GM12878 (cell line): Measurements from ENCODE around the gene RAB2B. TPM values are rescaled to one million over a fixed set of nuclear protein-coding genes. Genes with fewer than 3 reads are reported as not detected.

ENCODE experiments used
- ATAC-seq: fragments of 200-7000 bp; cut with Tn5 transposase; 3 replicates; pipeline ENCODE4 v1.9.1; 2020; ENCODE audit warnings: mild to moderate bottlenecking, moderate library complexity
- BruUV-seq: library from RNA; stranded (reverse); fragments of 400-500 nt; replicated peaks from 2 replicates; lab custom pipeline; 2021; lab: Mats Ljungman, UMichigan
- CTCF ChIA-PET: fragments of 300-600 bp; sonication (Branson Sonifier 250); formaldehyde crosslinking; extraction: SDS; loops from one replicate; lab custom pipeline; 2021; ENCODE audit warnings: inconsistent platforms; lab: Yijun Ruan, JAX
- POLR2A ChIA-PET: fragments of 350-600 bp; formaldehyde crosslinking; extraction: SDS; loops from one replicate; lab custom pipeline; 2021; ENCODE audit warnings: inconsistent platforms; lab: Charles Lee
- RAD21 ChIA-PET: fragments of 300-600 bp; sonication (Branson Sonifier 250); formaldehyde crosslinking; loops from one replicate; lab custom pipeline; 2023; ENCODE audit warnings: antibody characterized with exemption; ENCODE audit not compliant: unreplicated experiment; lab: Charles Lee
- SMC1A ChIA-PET: fragments of 300-600 bp; sonication (Branson Sonifier 250); formaldehyde crosslinking; loops from one replicate; lab custom pipeline; 2023; ENCODE audit not compliant: unreplicated experiment, uncharacterized antibody; lab: Charles Lee
- DNase-seq: peaks from one replicate; pipeline ENCODE4 v3.0.0-alpha.2; 2011; ENCODE audit warnings: low read depth, low spot score
- FAIRE-seq: peaks from 3 replicates; lab custom pipeline; 2011; peaks lifted over from hg19 to GRCh38; lab: Jason Lieb, UNC
- H2AFZ ChIP-seq: 2 replicates; pipeline ENCODE4 v1.6.0; 2011; ENCODE audit warnings: low read depth, low read length, control low read depth; ENCODE audit not compliant: control insufficient read depth
- H3K27ac ChIP-seq: 2 replicates; pipeline ENCODE4 v1.5.1; 2011; ENCODE audit warnings: control low read depth; ENCODE audit not compliant: control insufficient read depth, insufficient read depth
- H3K27me3 ChIP-seq, 2 experiments: replicated peaks in 1 of 2; 2 replicates each; pipeline versions ENCODE4 v1.6.0 to v1.6.1; 2011; ENCODE audit warnings: low read length in 1 of 2; ENCODE audit not compliant: control insufficient read depth in 2 of 2, insufficient read depth in 2 of 2
- H3K36me3 ChIP-seq, 2 experiments: 2 replicates each; pipeline ENCODE4 v1.5.1; 2011; ENCODE audit warnings: low read length in 1 of 2; ENCODE audit not compliant: control insufficient read depth in 2 of 2, insufficient read depth in 2 of 2
- H3K4me1 ChIP-seq: 2 replicates; pipeline ENCODE4 v1.6.1; 2011; ENCODE audit warnings: mild to moderate bottlenecking, low read length, moderate library complexity, mixed read lengths; ENCODE audit not compliant: control insufficient read depth, insufficient read depth
- H3K4me2 ChIP-seq: 2 replicates; pipeline ENCODE4 v1.6.0; 2011; ENCODE audit warnings: control low read depth; ENCODE audit not compliant: control insufficient read depth, insufficient read depth
- H3K4me3 ChIP-seq: fragments of 200-600 bp; sonication (generic); 2 replicates; pipeline ENCODE4 v1.5.1; 2016
- H3K79me2 ChIP-seq: 2 replicates; pipeline ENCODE4 v1.6.0; 2011; ENCODE audit warnings: low read length; ENCODE audit not compliant: control insufficient read depth, insufficient read depth
- H3K9ac ChIP-seq: 2 replicates; pipeline ENCODE4 v1.8.0; 2011; ENCODE audit warnings: low read length, control low read depth, mixed read lengths; ENCODE audit not compliant: control insufficient read depth, insufficient read depth
- H3K9me3 ChIP-seq: replicated peaks from 3 replicates; pipeline ENCODE4 v1.5.1; 2011; ENCODE audit warnings: mild to moderate bottlenecking, low read length; ENCODE audit not compliant: control insufficient read depth, insufficient read depth
- H4K20me1 ChIP-seq: 2 replicates; pipeline ENCODE4 v1.6.0; 2011; ENCODE audit not compliant: control insufficient read depth, insufficient read depth
- ESRRA ChIP-seq: IDR thresholded peaks from 2 replicates; pipeline ENCODE4 v1.6.1; 2012; ENCODE audit warnings: mild to moderate bottlenecking, low read length, improper control_type of control experiment
- EZH2 ChIP-seq: IDR thresholded peaks from 2 replicates; pipeline ENCODE4 v1.6.1; 2012; ENCODE audit warnings: low read depth, mild to moderate bottlenecking, control low read depth, inconsistent platforms, low read length, borderline replicate concordance; ENCODE audit not compliant: control insufficient read depth
- IKZF1 ChIP-seq: fragments of 450-650 bp; conservative IDR thresholded peaks from 2 replicates; pipeline ENCODE4 v1.6.1; 2017; ENCODE audit warnings: antibody characterized with exemption, mild to moderate bottlenecking
- MTA3 ChIP-seq: IDR thresholded peaks from 2 replicates; pipeline ENCODE4 v1.6.1; 2012; ENCODE audit warnings: low read length, inconsistent platforms, borderline replicate concordance
- NR2C2 ChIP-seq: IDR thresholded peaks from 2 replicates; pipeline ENCODE4 v1.6.1; 2011; ENCODE audit warnings: borderline replicate concordance, low read depth; ENCODE audit not compliant: control insufficient read depth, insufficient read length
- NR2F1 ChIP-seq: fragments of 450-650 bp; conservative IDR thresholded peaks from 2 replicates; pipeline ENCODE4 v1.6.1; 2017; ENCODE audit warnings: mild to moderate bottlenecking
- POU2F2 ChIP-seq: IDR thresholded peaks from 3 replicates; pipeline ENCODE4 v1.6.1; 2011; ENCODE audit warnings: low read depth, mild to moderate bottlenecking, low read length, borderline replicate concordance
- RBBP5 ChIP-seq: fragments of 200-600 bp; sonication (generic); conservative IDR thresholded peaks from 2 replicates; pipeline ENCODE4 v1.6.1; 2016
- SPI1 ChIP-seq: IDR thresholded peaks from 2 replicates; pipeline ENCODE4 v1.6.1; 2011; ENCODE audit warnings: low read depth, mild to moderate bottlenecking, low read length, moderate library complexity, borderline replicate concordance; ENCODE audit not compliant: insufficient read depth
- SREBF1 ChIP-seq: IDR thresholded peaks from 2 replicates; pipeline ENCODE4 v1.6.1; 2012; ENCODE audit warnings: mild to moderate bottlenecking, low read length
- WGBS: methylation state at CpG from one replicate; pipeline ENCODE4 v1.1.6; 2016; ENCODE audit warnings: low lambda C conversion rate; ENCODE audit not compliant: insufficient replicate concordance, insufficient coverage; ENCODE audit errors: missing lambda C conversion rate; 5-methylcytosine and 5-hydroxymethylcytosine counted together
- in situ Hi-C: fragments of 300-500 bp; cut with MboI; formaldehyde crosslinking; loops from 9 replicates; pipeline ENCODE4 v1.14.3; 2018; ENCODE audit warnings: mixed read lengths
- intact Hi-C: fragments of 100-400 bp; cut with micrococcal nuclease; formaldehyde crosslinking; loops from one replicate; pipeline ENCODE4 v1.14.2; 2022; ENCODE audit not compliant: unreplicated experiment
- polyA plus RNA-seq, 11 experiments: library from polyadenylated mRNA; depleted of rRNA in 4 of 11; unstranded in 6 of 11; stranded (reverse) in 5 of 11; fragments of >200 nt; fragmentation: Nextera tagmentation in 4 of 11; fragmentation: Illumina TruSeq in 1 of 11; extraction: Ambion mirVana in 4 of 11; extraction: Trizol in 1 of 11; gene quantifications; 1 replicate in 1 of 11; 2 replicates in 10 of 11; pipeline versions ENCODE4 v1.2.1 to v1.2.3, GENCODE V29; 2011 to 2016; ENCODE audit warnings: inconsistent platforms in 2 of 11, missing spikeins in 2 of 11, low read depth in 1 of 11
- total RNA-seq, 4 experiments: library from RNA; depleted of rRNA in 3 of 4; stranded (reverse); fragments of >200 nt in 3 of 4; fragmentation: Illumina TruSeq in 1 of 4; extraction: Trizol in 1 of 4; gene quantifications; 2 replicates each; pipeline versions ENCODE4 v1.2.1 to v1.2.3, GENCODE V29; 2013 to 2021
- TF ChIP-seq, protein P1 (sequence below): fragments of 450-650 bp; IDR thresholded peaks from 2 replicates; pipeline ENCODE4 v1.6.1; 2017; ENCODE audit warnings: mild to moderate bottlenecking, low read depth, inconsistent platforms; ENCODE audit not compliant: poor library complexity, severe bottlenecking
- TF ChIP-seq, protein P2 (sequence below): fragments of 450-650 bp; IDR thresholded peaks from 2 replicates; pipeline ENCODE4 v1.6.1; 2014; ENCODE audit warnings: mild to moderate bottlenecking
- TF ChIP-seq, protein P3 (sequence below): IDR thresholded peaks from 2 replicates; pipeline ENCODE4 v1.6.1; 2012; ENCODE audit warnings: mild to moderate bottlenecking, low read depth, low read length

The RAB2B gene
- total and polyA plus RNA-seq, 10 of the 15 experiments (the other 5 are each of a cell fraction or from before 2014, with no cell fraction given), result 5.6 to 45.1 (median 12.5) TPM

DNA sequence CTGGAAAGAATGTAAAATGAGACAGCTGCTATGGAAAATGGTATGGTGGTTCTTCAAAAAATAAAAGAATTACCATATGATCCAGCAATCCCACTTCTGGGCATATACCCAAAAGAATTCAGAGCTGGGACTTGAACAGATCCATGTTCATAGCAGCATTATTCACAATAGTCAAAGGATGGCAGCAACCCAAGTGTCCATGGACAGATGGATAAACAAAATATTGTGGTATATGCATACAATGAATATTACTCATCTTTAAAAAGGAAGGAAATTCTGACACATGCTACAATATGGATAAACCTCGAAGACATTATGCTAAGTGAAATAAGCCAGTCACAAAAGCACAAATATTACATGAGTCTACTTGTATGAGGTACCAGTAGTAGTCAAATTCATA lies 9.1 kb downstream of the RAB2B start (continued):
- TF ChIP-seq, protein P1, sequence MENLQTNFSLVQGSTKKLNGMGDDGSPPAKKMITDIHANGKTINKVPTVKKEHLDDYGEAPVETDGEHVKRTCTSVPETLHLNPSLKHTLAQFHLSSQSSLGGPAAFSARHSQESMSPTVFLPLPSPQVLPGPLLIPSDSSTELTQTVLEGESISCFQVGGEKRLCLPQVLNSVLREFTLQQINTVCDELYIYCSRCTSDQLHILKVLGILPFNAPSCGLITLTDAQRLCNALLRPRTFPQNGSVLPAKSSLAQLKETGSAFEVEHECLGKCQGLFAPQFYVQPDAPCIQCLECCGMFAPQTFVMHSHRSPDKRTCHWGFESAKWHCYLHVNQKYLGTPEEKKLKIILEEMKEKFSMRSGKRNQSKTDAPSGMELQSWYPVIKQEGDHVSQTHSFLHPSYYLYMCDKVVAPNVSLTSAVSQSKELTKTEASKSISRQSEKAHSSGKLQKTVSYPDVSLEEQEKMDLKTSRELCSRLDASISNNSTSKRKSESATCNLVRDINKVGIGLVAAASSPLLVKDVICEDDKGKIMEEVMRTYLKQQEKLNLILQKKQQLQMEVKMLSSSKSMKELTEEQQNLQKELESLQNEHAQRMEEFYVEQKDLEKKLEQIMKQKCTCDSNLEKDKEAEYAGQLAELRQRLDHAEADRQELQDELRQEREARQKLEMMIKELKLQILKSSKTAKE, result no peak

DNA sequence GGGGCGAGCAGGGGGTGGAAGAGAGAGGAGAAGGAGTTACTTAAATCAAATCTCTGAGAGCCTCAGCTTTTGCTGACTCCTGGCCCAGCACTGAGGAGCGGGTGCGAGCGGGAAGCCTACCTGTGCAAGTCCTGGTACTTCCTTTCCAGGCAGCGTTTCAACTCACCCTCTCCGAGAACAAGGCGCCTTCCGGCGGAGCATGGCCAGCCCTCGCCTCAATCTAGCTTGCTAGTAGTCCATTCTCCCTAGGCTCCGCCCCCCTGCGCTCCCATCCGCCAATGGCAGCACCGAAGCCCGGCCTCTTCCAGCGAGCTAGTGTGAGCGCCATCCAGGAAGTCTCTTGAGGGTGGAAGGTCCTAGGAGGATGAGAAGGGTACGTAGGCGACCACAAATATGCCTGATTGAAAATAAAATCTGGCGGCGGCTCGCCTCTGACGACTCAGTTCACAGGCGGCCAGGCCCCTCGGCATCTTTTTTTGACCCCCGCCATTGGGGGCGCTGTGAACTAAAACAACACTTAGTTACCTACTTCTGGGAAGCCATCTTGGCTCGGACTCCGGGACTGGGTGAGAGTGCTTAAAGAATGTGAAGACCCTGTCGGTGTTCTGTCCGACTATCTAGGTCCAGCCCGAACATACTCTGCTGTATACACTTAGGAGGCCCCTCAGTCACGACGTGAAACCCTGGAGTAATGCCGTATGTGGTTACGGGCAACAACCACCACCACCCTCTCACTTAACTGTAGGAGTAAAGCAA lies 20.7 kb downstream of the RAB2B start, which contains the start of gene CHD8:
Gene CHD8 (minus strand): TSS at position 212 of the 756 bp plus-strand sequence. CDS start 24,480 bp downstream, outside the sequence.
- no peaks in the 10 kb centered on the region for H4K20me1 ChIP-seq
- in situ Hi-C loops, result no loop called here
- ATAC-seq (peak; percentile 98), FAIRE-seq (peak; percentile 100), DNase-seq (peak; percentile 99)
- no peaks in the 10 kb centered on the region for H3K9me3 ChIP-seq
- BruUV-seq, result no TSS peak
- H3K4me2 ChIP-seq, result peak within 1 kb of the TSS; percentile 87
- ChIA-PET SMC1A (interaction anchor here (0.6 to 2.6 kb wide), 16 partner anchors 9 to 1639 kb away, joined by 3 to 23 read pairs (median 4); no protein-coding TSS in a partner anchor), POLR2A (interaction anchor here (0.6 to 7.3 kb wide), 12 partner anchors 10 to 1347 kb away, joined by 3 to 82 read pairs (median 4); partner anchors contain the start of genes METTL3 and RAB2B), RAD21 (interaction anchor here (0.7 to 3.2 kb wide), 14 partner anchors 12 to 241 kb away, joined by 3 to 46 read pairs (median 6); partner anchors contain the start of genes METTL3, RAB2B, SUPT16H and TOX4), CTCF (interaction anchor here (0.6 to 3.3 kb wide), 25 partner anchors 8 to 441 kb away, joined by 3 to 38 read pairs (median 4); partner anchors contain the start of genes RAB2B, SUPT16H and TOX4)
- H3K9ac ChIP-seq, result peak within 1 kb of the TSS; percentile 94
- peak within 1 kb of the TSS; percentile 97 for H3K4me3 ChIP-seq
- intact Hi-C loops, result loop anchor here (1.0 to 2.0 kb wide), 5 partner anchors 19 to 101 kb away; partner anchors contain the start of genes METTL3, SUPT16H and TOX4
- H3K27ac ChIP-seq, result peak within 1 kb of the TSS; percentile 94
- WGBS, result under 1% methylated on average over 36 of the region's 36 CpGs
- H3K27me3 ChIP-seq, result no peaks in the 10 kb centered on the region
- peaks cover 7% of the 10 kb centered on the region for H3K4me1 ChIP-seq
- H3K79me2 ChIP-seq, result peaks cover 43% of the 10 kb centered on the region
- H3K36me3 ChIP-seq, result peaks cover 0 to 1% of the 10 kb centered on the region in 2 experiments
- H2AFZ ChIP-seq, result peak within 1 kb of the TSS; percentile 99
- 0 out of 2 replicates have a peak, but pooled peaks have one; percentile 15 for TF ChIP-seq SPI1
- 0 out of 2 replicates have a peak, but pooled peaks have one; percentile 13 for TF ChIP-seq NR2F1
- TF ChIP-seq NR2C2, result no peak
- peak; percentile 80; the same call in 1 of the 3 replicates for TF ChIP-seq POU2F2
- 0 out of 2 replicates have a peak, but pooled peaks have one; percentile 17 for TF ChIP-seq MTA3
- peak; percentile 72 for TF ChIP-seq IKZF1
- TF ChIP-seq, protein P2, sequence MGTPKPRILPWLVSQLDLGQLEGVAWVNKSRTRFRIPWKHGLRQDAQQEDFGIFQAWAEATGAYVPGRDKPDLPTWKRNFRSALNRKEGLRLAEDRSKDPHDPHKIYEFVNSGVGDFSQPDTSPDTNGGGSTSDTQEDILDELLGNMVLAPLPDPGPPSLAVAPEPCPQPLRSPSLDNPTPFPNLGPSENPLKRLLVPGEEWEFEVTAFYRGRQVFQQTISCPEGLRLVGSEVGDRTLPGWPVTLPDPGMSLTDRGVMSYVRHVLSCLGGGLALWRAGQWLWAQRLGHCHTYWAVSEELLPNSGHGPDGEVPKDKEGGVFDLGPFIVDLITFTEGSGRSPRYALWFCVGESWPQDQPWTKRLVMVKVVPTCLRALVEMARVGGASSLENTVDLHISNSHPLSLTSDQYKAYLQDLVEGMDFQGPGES, result peak; percentile 59; the same call in 1 of the 2 replicates
- peak; percentile 76; the same call in 1 of the 2 replicates for TF ChIP-seq ESRRA
- TF ChIP-seq SREBF1, result 0 out of 2 replicates have a peak, but pooled peaks have one; percentile 25
- TF ChIP-seq, protein P3, sequence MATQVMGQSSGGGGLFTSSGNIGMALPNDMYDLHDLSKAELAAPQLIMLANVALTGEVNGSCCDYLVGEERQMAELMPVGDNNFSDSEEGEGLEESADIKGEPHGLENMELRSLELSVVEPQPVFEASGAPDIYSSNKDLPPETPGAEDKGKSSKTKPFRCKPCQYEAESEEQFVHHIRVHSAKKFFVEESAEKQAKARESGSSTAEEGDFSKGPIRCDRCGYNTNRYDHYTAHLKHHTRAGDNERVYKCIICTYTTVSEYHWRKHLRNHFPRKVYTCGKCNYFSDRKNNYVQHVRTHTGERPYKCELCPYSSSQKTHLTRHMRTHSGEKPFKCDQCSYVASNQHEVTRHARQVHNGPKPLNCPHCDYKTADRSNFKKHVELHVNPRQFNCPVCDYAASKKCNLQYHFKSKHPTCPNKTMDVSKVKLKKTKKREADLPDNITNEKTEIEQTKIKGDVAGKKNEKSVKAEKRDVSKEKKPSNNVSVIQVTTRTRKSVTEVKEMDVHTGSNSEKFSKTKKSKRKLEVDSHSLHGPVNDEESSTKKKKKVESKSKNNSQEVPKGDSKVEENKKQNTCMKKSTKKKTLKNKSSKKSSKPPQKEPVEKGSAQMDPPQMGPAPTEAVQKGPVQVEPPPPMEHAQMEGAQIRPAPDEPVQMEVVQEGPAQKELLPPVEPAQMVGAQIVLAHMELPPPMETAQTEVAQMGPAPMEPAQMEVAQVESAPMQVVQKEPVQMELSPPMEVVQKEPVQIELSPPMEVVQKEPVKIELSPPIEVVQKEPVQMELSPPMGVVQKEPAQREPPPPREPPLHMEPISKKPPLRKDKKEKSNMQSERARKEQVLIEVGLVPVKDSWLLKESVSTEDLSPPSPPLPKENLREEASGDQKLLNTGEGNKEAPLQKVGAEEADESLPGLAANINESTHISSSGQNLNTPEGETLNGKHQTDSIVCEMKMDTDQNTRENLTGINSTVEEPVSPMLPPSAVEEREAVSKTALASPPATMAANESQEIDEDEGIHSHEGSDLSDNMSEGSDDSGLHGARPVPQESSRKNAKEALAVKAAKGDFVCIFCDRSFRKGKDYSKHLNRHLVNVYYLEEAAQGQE, result no peak; the same call in 1 of the 2 replicates
- no peak for TF ChIP-seq RBBP5
- TF ChIP-seq EZH2, result no peak
